Fibroblast of lung (primary cell): Measurements from ENCODE around the gene PRDM16. TPM values are rescaled to one million over a fixed set of nuclear protein-coding genes. Genes with fewer than 3 reads are reported as not detected.

Experiments
- DNase-seq, 2 donors: peaks; one replicate each; pipeline versions ENCODE4 v3.0.0 to v3.0.0-alpha.2; 2010; ENCODE audit warnings: low read depth in 2 of 2
- H2AFZ ChIP-seq: 2 replicates; pipeline ENCODE4 v1.5.1; 2012; ENCODE audit warnings: low read length, control low read depth, inconsistent platforms
- H3K27ac ChIP-seq: 2 replicates; pipeline ENCODE4 v1.5.1; 2011; ENCODE audit warnings: low read length, control low read depth; ENCODE audit not compliant: insufficient read depth
- H3K27me3 ChIP-seq: 2 replicates; pipeline ENCODE4 v1.5.1; 2011; ENCODE audit warnings: mild to moderate bottlenecking, low read length; ENCODE audit not compliant: control insufficient read depth, insufficient read depth
- H3K36me3 ChIP-seq: 2 replicates; pipeline ENCODE4 v1.5.1; 2011; ENCODE audit warnings: low read length; ENCODE audit not compliant: control insufficient read depth, insufficient read depth
- H3K4me1 ChIP-seq: 2 replicates; pipeline ENCODE4 v1.5.1; 2011; ENCODE audit warnings: low read length; ENCODE audit not compliant: control insufficient read depth, insufficient read depth; ENCODE audit errors: extremely low read depth
- H3K4me2 ChIP-seq: 2 replicates; pipeline ENCODE4 v1.5.1; 2011; ENCODE audit warnings: low read length, control low read depth; ENCODE audit not compliant: insufficient read depth; ENCODE audit errors: extremely low read depth
- H3K4me3 ChIP-seq, 4 experiments: fragments of 200-600 bp in 1 of 4; sonication (generic) in 1 of 4; replicated peaks in 1 of 4; 2 replicates each; pipeline ENCODE4 v1.5.1; 2011 to 2016; ENCODE audit warnings: low read length in 4 of 4, low read depth in 3 of 4, mild to moderate bottlenecking in 3 of 4, control low read depth in 2 of 4, inconsistent platforms in 1 of 4, mixed read lengths in 1 of 4; ENCODE audit not compliant: insufficient read depth in 1 of 4; ENCODE audit errors: control extremely low read depth in 1 of 4
- H3K79me2 ChIP-seq: 2 replicates; pipeline ENCODE4 v1.5.1; 2012; ENCODE audit warnings: mild to moderate bottlenecking, low read length, inconsistent platforms; ENCODE audit not compliant: control insufficient read depth, insufficient read depth
- H3K9ac ChIP-seq: 2 replicates; pipeline ENCODE4 v1.5.1; 2011; ENCODE audit warnings: mild to moderate bottlenecking, low read length, control low read depth; ENCODE audit not compliant: insufficient read depth
- H3K9me3 ChIP-seq: 2 replicates; pipeline ENCODE4 v1.5.1; 2012; ENCODE audit warnings: low read depth, low read length; ENCODE audit not compliant: control insufficient read depth, insufficient read depth
- H4K20me1 ChIP-seq: 2 replicates; pipeline ENCODE4 v1.5.1; 2011; ENCODE audit warnings: low read length; ENCODE audit not compliant: control insufficient read depth, insufficient read depth; ENCODE audit errors: extremely low read depth
- EZH2 ChIP-seq: IDR thresholded peaks from 2 replicates; pipeline ENCODE4 v1.5.1; 2012; ENCODE audit warnings: low read length, control low read depth, mild to moderate bottlenecking; ENCODE audit errors: missing control alignments
- polyA plus RNA-seq, 2 donors: library from polyadenylated mRNA; depleted of rRNA in 1 of 2; stranded (reverse) in 1 of 2; unstranded in 1 of 2; fragments of >200 nt; gene quantifications; 2 replicates each; pipeline ENCODE4 v1.2.1, GENCODE V29; 2011 to 2012; ENCODE audit warnings: missing spikeins in 1 of 2
- total RNA-seq: library from RNA; depleted of rRNA; stranded (reverse); fragments of >200 nt; gene quantifications from 2 replicates; pipeline ENCODE4 v1.2.1, GENCODE V29; 2014
- TF ChIP-seq, protein P1 (sequence below), 2 donors: IDR thresholded peaks in 1 of 2; conservative IDR thresholded peaks in 1 of 2; 1 replicate in 1 of 2; 2 replicates in 1 of 2; pipeline ENCODE4 v1.5.1; 2011 to 2012; ENCODE audit warnings: low read length in 2 of 2, control low read depth in 1 of 2, inconsistent platforms in 1 of 2, low read depth in 1 of 2, mild to moderate bottlenecking in 1 of 2

PRDM16 gene
- total and polyA plus RNA-seq, 2 donors (not counting 1 experiment from before 2014, with no cell fraction given): 0.30 to 1.8 TPM

GRCh38 chr1:3293563-3294080 is 224.6 kb downstream of the PRDM16 start:
- Histone ChIP-seq H3K4me2 (no peak overlapping the region), H4K20me1 (no peaks in the 10 kb centered on the region), H3K4me1 (no peaks in the 10 kb centered on the region), H3K79me2 (no peaks in the 10 kb centered on the region), H3K36me3 (no peaks in the 10 kb centered on the region), H3K9ac (no peak overlapping the region), H3K9me3 (no peaks in the 10 kb centered on the region), H2AFZ (no peak overlapping the region), H3K4me3 (no peak overlapping the region), H3K27ac (no peak overlapping the region), H3K27me3 (no peaks in the 10 kb centered on the region)
- no peak for DNase-seq
- TF ChIP-seq EZH2: no peak
- TF ChIP-seq, protein P1, sequence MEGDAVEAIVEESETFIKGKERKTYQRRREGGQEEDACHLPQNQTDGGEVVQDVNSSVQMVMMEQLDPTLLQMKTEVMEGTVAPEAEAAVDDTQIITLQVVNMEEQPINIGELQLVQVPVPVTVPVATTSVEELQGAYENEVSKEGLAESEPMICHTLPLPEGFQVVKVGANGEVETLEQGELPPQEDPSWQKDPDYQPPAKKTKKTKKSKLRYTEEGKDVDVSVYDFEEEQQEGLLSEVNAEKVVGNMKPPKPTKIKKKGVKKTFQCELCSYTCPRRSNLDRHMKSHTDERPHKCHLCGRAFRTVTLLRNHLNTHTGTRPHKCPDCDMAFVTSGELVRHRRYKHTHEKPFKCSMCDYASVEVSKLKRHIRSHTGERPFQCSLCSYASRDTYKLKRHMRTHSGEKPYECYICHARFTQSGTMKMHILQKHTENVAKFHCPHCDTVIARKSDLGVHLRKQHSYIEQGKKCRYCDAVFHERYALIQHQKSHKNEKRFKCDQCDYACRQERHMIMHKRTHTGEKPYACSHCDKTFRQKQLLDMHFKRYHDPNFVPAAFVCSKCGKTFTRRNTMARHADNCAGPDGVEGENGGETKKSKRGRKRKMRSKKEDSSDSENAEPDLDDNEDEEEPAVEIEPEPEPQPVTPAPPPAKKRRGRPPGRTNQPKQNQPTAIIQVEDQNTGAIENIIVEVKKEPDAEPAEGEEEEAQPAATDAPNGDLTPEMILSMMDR (conservative IDR thresholded peaks at IDR 0.05 in 1 of 2, IDR thresholded peaks at IDR 0.05 in 1 of 2; ENCODE audit: low read depth in 1 of 2, low read length in 2 of 2): no peak

DNA sequence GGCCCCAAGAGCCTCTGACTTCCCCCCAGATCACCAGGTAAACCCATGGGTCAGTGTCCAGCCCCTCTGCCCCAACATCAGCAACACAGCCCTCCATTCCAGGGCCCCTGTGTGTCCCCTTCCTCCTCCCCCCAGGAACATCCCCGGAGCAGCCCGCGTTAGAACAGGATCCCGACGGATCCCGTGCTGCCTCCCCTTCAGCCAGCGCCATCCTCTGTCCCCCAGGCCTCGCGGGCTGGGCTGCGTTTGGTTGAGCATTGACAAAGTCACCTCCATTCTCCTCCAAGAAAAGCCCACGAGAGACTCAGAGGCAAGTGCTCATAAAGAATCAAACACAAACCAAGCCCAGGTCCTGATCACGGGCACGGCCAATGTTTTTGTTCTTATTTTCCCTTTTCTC is 225.4 kb downstream of the PRDM16 start:
- no peak for DNase-seq

DNA sequence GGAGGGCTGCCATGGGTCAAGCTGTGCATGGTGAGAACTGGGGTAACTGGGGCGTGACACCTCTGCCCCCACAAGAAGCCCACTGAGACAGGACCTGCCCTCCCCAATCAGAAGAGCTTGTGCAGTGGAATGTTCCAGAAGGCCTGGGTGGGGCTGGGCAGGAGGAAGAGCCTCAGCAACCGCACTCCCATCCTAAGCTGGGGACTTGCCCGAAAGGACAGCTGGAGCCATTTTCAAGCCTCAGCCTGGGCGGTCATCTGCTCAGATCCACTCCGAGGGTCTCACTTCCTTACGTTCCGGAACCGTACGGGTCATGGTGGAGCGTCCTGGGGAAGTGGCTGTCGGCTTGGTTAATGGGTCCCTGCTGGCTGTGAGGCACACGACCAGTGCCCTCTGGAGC is 226.8 kb downstream of the PRDM16 start:
- no peaks in the 10 kb centered on the region for H3K36me3 ChIP-seq
- H3K9me3 ChIP-seq: no peaks in the 10 kb centered on the region
- H3K27ac ChIP-seq: no peak overlapping the region
- H3K4me3 ChIP-seq: no peak overlapping the region
- no peak overlapping the region for H2AFZ ChIP-seq
- no peak for TF ChIP-seq EZH2
- TF ChIP-seq, protein P1 (conservative IDR thresholded peaks at IDR 0.05 in 1 of 2, IDR thresholded peaks at IDR 0.05 in 1 of 2; ENCODE audit: low read depth in 1 of 2, low read length in 2 of 2): no peak
- no peaks in the 10 kb centered on the region for H4K20me1 ChIP-seq
- DNase-seq: no peak
- no peak overlapping the region for H3K9ac ChIP-seq
- H3K4me1 ChIP-seq: no peaks in the 10 kb centered on the region
- no peaks in the 10 kb centered on the region for H3K27me3 ChIP-seq
- H3K79me2 ChIP-seq: no peaks in the 10 kb centered on the region
- H3K4me2 ChIP-seq: no peak overlapping the region

More for the DNA sequence above, 225.4 kb downstream of the PRDM16 start:
- no peak overlapping the region for H3K27ac ChIP-seq
- no peaks in the 10 kb centered on the region for H3K4me1 ChIP-seq
- no peaks in the 10 kb centered on the region for H3K9me3 ChIP-seq
- H3K36me3 ChIP-seq: no peaks in the 10 kb centered on the region
- H3K79me2 ChIP-seq: no peaks in the 10 kb centered on the region
- H3K9ac ChIP-seq: no peak overlapping the region
- no peaks in the 10 kb centered on the region for H4K20me1 ChIP-seq
- no peak overlapping the region for H3K4me3 ChIP-seq
- no peak overlapping the region for H3K4me2 ChIP-seq
- no peaks in the 10 kb centered on the region for H3K27me3 ChIP-seq
- TF ChIP-seq, protein P1 (conservative IDR thresholded peaks at IDR 0.05 in 1 of 2, IDR thresholded peaks at IDR 0.05 in 1 of 2; ENCODE audit: low read depth in 1 of 2, low read length in 2 of 2): no peak
- TF ChIP-seq EZH2: no peak
- H2AFZ ChIP-seq: no peak overlapping the region
